ENCODE data around the gene LDLRAD4.

DNA sequence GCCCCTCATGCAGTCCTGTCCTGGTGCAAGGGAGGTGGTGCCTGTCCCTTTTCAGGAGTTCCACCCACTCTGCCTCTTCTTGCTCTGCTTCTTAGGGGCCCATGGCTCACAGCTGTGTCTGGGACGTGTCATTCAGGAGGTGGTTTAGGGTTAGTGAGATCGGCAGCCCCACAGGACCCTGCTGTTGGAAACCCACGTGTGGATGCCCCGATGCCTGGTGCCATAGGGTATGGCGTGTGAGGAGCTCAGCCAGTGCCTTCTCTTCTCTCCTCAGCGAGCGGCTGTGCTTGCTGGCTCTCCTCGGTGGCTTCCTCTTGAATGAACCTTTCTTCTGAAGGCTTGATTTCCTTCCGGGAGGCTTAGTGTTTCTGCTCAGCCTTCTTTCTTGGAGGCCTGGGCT lies 55.2 kb downstream of the LDLRAD4 start:
- TF ChIP-seq, protein P1, sequence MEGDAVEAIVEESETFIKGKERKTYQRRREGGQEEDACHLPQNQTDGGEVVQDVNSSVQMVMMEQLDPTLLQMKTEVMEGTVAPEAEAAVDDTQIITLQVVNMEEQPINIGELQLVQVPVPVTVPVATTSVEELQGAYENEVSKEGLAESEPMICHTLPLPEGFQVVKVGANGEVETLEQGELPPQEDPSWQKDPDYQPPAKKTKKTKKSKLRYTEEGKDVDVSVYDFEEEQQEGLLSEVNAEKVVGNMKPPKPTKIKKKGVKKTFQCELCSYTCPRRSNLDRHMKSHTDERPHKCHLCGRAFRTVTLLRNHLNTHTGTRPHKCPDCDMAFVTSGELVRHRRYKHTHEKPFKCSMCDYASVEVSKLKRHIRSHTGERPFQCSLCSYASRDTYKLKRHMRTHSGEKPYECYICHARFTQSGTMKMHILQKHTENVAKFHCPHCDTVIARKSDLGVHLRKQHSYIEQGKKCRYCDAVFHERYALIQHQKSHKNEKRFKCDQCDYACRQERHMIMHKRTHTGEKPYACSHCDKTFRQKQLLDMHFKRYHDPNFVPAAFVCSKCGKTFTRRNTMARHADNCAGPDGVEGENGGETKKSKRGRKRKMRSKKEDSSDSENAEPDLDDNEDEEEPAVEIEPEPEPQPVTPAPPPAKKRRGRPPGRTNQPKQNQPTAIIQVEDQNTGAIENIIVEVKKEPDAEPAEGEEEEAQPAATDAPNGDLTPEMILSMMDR (conservative IDR thresholded peaks at IDR 0.05) = no peak
- no peak for TF ChIP-seq ZFX (IDR thresholded peaks at IDR 0.05)
